Activated T-cell treated with anti-CD3 and anti-CD28 coated beads, Interleukin-2, amount 50 U/mL, for 4 hours (primary cell): ENCODE data around the gene CTLA4. TPM values are rescaled to one million over a fixed set of nuclear protein-coding genes. Genes with fewer than 3 reads are reported as not detected.

Source experiments
- ATAC-seq, 2 donors: fragments of 200-7000 bp; cut with Tn5 transposase; one replicate each; pipeline ENCODE4 v1.10.0; 2021
- DNase-seq: peaks from one replicate; pipeline ENCODE4 v3.0.0-alpha.2; 2020
- H3K27me3 Mint-ChIP-seq: one replicate; pipeline ENCODE4 v1.8.0; 2021; ENCODE audit warnings: low read depth, mixed read lengths
- H3K36me3 Mint-ChIP-seq: one replicate; pipeline ENCODE4 v1.8.0; 2022; ENCODE audit warnings: mixed read lengths; ENCODE audit not compliant: insufficient read depth
- H3K4me1 Mint-ChIP-seq: one replicate; pipeline ENCODE4 v1.8.0; 2021; ENCODE audit warnings: low read depth, mixed read lengths
- H3K4me3 Mint-ChIP-seq: one replicate; pipeline ENCODE4 v1.8.0; 2021; ENCODE audit warnings: mild to moderate bottlenecking, moderate library complexity, mixed read lengths
- H3K9me3 Mint-ChIP-seq: one replicate; pipeline ENCODE4 v1.8.0; 2021; ENCODE audit warnings: mixed read lengths
- total RNA-seq, 3 donors: library from RNA; stranded (reverse); gene quantifications; one replicate each; pipeline ENCODE4 v1.2.1, GENCODE V29; 2021

The CTLA4 gene
- total RNA-seq, 3 donors from 2014 or later: 221 to 307 (median 278) TPM

GRCh38 chr2:203890733-203891132 lies 23.2 kb downstream of the CTLA4 start:
- Mint-ChIP-seq H3K9me3 (no peaks in the 10 kb centered on the region), H3K4me1 (peaks cover 57% of the 10 kb centered on the region), H3K4me3 (no peak overlapping the region), H3K27me3 (no peaks in the 10 kb centered on the region), H3K36me3 (no peaks in the 10 kb centered on the region)
- ATAC-seq: no peak
- no peak for DNase-seq

- H3K4me3 Mint-ChIP-seq: no peak overlapping the region
- H3K4me1 Mint-ChIP-seq: peaks cover 54% of the 10 kb centered on the region
- no peak for DNase-seq
- no peaks in the 10 kb centered on the region for H3K9me3 Mint-ChIP-seq
- H3K36me3 Mint-ChIP-seq: no peaks in the 10 kb centered on the region
- ATAC-seq: peak; percentile 61 to 72
- H3K27me3 Mint-ChIP-seq: no peaks in the 10 kb centered on the region
Measured at GRCh38 chr2:203891474-203891873, 23.9 kb downstream of the CTLA4 start.

GRCh38 chr2:203892207-203892606 lies 24.6 kb downstream of the CTLA4 start:
- Mint-ChIP-seq H3K9me3 (no peaks in the 10 kb centered on the region), H3K27me3 (no peaks in the 10 kb centered on the region), H3K36me3 (no peaks in the 10 kb centered on the region), H3K4me1 (peaks cover 53% of the 10 kb centered on the region), H3K4me3 (no peak overlapping the region)
- ATAC-seq (no peak), DNase-seq (no peak)

- Mint-ChIP-seq H3K4me1 (peaks cover 54% of the 10 kb centered on the region), H3K27me3 (no peaks in the 10 kb centered on the region), H3K36me3 (no peaks in the 10 kb centered on the region), H3K9me3 (no peaks in the 10 kb centered on the region), H3K4me3 (no peak overlapping the region)
- ATAC-seq: no peak
- DNase-seq: no peak
Measured at GRCh38 chr2:203893401-203893800, 25.8 kb downstream of the CTLA4 start.

GRCh38 chr2:203893840-203894239 lies 26.3 kb downstream of the CTLA4 start:
- ATAC-seq (no peak), DNase-seq (no peak)
- H3K27me3 Mint-ChIP-seq: no peaks in the 10 kb centered on the region
- no peaks in the 10 kb centered on the region for H3K36me3 Mint-ChIP-seq
- H3K9me3 Mint-ChIP-seq: no peaks in the 10 kb centered on the region
- peaks cover 54% of the 10 kb centered on the region for H3K4me1 Mint-ChIP-seq
- H3K4me3 Mint-ChIP-seq: no peak overlapping the region

DNA sequence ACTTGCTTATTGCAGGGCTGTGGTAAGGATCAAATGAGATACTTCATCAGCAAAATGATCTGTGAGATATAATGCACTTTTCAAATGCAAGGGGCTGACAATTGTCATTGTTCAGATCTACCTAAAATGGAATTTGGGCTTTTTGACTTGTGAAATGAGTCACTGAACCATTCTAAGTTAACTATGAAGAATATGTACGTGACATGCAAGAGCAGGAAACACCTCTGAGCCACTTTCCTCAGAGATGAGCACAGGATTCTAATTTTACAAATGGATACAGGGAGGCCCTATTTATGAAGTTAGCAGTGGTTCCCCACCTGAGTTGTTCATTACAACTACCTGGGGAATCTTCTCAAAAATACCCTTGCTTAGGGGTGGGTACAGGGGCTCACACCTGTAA lies 26.7 kb downstream of the CTLA4 start:
- no peaks in the 10 kb centered on the region for H3K27me3 Mint-ChIP-seq
- peaks cover 53% of the 10 kb centered on the region for H3K4me1 Mint-ChIP-seq
- H3K36me3 Mint-ChIP-seq: no peaks in the 10 kb centered on the region
- ATAC-seq: peak; percentile 51 to 56
- no peaks in the 10 kb centered on the region for H3K9me3 Mint-ChIP-seq
- DNase-seq: no peak
- H3K4me3 Mint-ChIP-seq: no peak overlapping the region

DNA sequence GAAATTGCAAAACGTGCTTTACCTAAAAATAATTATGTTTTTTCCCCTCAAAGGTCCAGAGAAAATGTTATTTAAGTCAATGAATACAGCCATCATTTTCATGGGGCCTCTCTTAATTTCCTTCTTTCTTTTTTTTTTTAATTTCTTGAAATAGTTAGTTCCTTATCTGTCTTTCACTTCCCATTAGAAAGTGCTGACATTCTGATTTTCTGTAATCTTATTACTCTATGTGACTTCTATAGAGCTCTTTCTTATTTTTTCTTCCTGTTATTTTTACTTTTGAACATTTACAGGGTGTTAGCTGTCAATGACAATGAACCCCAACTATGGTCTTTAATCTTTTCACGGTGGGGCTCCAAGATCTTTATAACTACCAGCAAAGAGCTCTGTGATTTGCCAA lies 30.0 kb downstream of the CTLA4 start:
- peaks cover 3% of the 10 kb centered on the region for H3K36me3 Mint-ChIP-seq
- peaks cover 20% of the 10 kb centered on the region for H3K9me3 Mint-ChIP-seq
- ATAC-seq (no peak), DNase-seq (no peak)
- peaks cover 25% of the 10 kb centered on the region for H3K4me1 Mint-ChIP-seq
- H3K27me3 Mint-ChIP-seq: no peaks in the 10 kb centered on the region
- H3K4me3 Mint-ChIP-seq: no peak overlapping the region

GRCh38 chr2:203898657-203899056 lies 31.1 kb downstream of the CTLA4 start:
- H3K4me3 Mint-ChIP-seq: no peak overlapping the region
- peaks cover 23% of the 10 kb centered on the region for H3K4me1 Mint-ChIP-seq
- H3K36me3 Mint-ChIP-seq: peaks cover 3% of the 10 kb centered on the region
- peaks cover 20% of the 10 kb centered on the region for H3K9me3 Mint-ChIP-seq
- no peaks in the 10 kb centered on the region for H3K27me3 Mint-ChIP-seq
- DNase-seq: no peak
- ATAC-seq: no peak

GRCh38 chr2:203900253-203900652 lies 32.7 kb downstream of the CTLA4 start:
- peaks cover 13% of the 10 kb centered on the region for H3K4me1 Mint-ChIP-seq
- peaks cover 20% of the 10 kb centered on the region for H3K9me3 Mint-ChIP-seq
- DNase-seq (no peak), ATAC-seq (no peak)
- peaks cover 3% of the 10 kb centered on the region for H3K36me3 Mint-ChIP-seq
- no peak overlapping the region for H3K4me3 Mint-ChIP-seq
- H3K27me3 Mint-ChIP-seq: no peaks in the 10 kb centered on the region

DNA sequence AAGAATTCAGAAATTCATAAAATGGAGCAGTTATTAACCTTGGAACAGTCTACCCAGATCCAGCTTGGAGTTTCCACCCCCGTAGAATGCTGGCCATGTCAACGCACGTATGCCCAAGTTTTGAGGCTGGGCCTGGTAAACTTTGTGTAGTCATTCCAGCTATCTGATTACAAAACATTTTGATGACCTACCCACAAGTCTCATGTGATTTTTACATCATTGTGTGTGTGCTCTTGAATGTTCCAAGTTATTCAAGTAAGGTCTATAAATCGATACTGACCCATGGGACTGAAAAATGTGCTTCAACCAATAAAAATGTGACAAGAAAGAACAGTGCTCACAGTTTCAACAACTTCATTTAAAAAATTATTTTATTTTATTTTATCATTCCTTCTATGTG lies 36.5 kb downstream of the CTLA4 start:
- Mint-ChIP-seq H3K27me3 (no peaks in the 10 kb centered on the region), H3K4me3 (no peak overlapping the region), H3K9me3 (peaks cover 20% of the 10 kb centered on the region), H3K4me1 (peaks cover 6% of the 10 kb centered on the region), H3K36me3 (peaks cover 3% of the 10 kb centered on the region)
- ATAC-seq (no peak), DNase-seq (no peak)

DNA sequence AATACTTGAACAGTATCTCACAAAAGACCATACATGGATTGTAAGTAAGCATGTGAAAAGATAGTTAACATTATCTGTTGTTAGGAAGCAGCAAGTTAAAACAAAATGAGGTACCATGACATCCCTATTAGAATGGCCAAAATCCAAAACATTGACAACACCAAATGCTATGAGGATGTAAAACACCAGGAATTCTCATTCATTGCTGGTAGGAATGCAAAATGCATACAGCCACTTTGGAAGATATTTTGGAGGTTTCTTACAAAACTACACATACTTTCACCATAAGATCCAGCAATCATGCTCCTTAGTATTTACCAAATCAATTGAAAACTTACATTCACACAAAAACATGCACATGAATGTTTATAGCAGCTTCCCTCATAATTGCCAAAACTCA lies 38.1 kb downstream of the CTLA4 start:
- ATAC-seq: no peak

GRCh38 chr2:203908066-203908796 lies 40.7 kb downstream of the CTLA4 start:
- no peaks in the 10 kb centered on the region for H3K36me3 Mint-ChIP-seq
- no peak for DNase-seq
- peak in 1 of 2 donors; percentile 19 for ATAC-seq
- H3K27me3 Mint-ChIP-seq: no peaks in the 10 kb centered on the region
- no peaks in the 10 kb centered on the region for H3K9me3 Mint-ChIP-seq
- H3K4me1 Mint-ChIP-seq: peaks cover 18% of the 10 kb centered on the region
- H3K4me3 Mint-ChIP-seq: no peak overlapping the region

More for the DNA sequence above, 38.1 kb downstream of the CTLA4 start:
- no peak for DNase-seq
- Mint-ChIP-seq H3K4me1 (peaks cover 18% of the 10 kb centered on the region), H3K4me3 (no peak overlapping the region), H3K9me3 (peaks cover 19% of the 10 kb centered on the region), H3K36me3 (peaks cover 3% of the 10 kb centered on the region), H3K27me3 (no peaks in the 10 kb centered on the region)

DNA sequence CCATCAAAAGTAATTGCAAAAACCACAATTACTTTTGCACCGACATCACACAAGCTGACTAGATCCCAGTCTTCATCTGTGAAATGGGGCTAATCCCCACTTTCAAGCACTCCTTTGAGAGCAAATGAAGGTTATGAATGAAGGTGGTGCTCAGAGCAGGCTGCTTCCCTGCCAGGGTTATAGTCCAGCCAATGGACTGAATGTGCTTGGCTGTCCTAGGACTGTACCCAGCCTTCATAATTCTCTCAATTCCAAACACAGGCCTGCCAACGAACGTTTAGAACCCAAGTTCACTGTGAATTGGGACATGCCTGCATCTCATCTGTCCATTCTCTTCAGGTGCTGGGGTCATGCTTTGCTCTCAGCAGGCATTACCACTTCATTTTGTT lies 41.2 kb downstream of the CTLA4 start:
- DNase-seq: no peak
- Mint-ChIP-seq H3K4me3 (no peak overlapping the region), H3K27me3 (no peaks in the 10 kb centered on the region), H3K36me3 (no peaks in the 10 kb centered on the region), H3K4me1 (peaks cover 18% of the 10 kb centered on the region), H3K9me3 (no peaks in the 10 kb centered on the region)
- ATAC-seq: no peak

- no peaks in the 10 kb centered on the region for H3K36me3 Mint-ChIP-seq
- H3K27me3 Mint-ChIP-seq: no peaks in the 10 kb centered on the region
- ATAC-seq (peak; percentile 62 to 68), DNase-seq (no peak)
- H3K4me3 Mint-ChIP-seq: peak overlapping the region; percentile 51
- no peaks in the 10 kb centered on the region for H3K9me3 Mint-ChIP-seq
- H3K4me1 Mint-ChIP-seq: peaks cover 25% of the 10 kb centered on the region
Measured at GRCh38 chr2:203909261-203909967, 41.8 kb downstream of the CTLA4 start.

- ATAC-seq (peak in 1 of 2 donors; percentile 39), DNase-seq (no peak)
- H3K36me3 Mint-ChIP-seq: no peaks in the 10 kb centered on the region
- peaks cover 30% of the 10 kb centered on the region for H3K4me1 Mint-ChIP-seq
- H3K27me3 Mint-ChIP-seq: no peaks in the 10 kb centered on the region
- H3K9me3 Mint-ChIP-seq: no peaks in the 10 kb centered on the region
- no peak overlapping the region for H3K4me3 Mint-ChIP-seq
Measured at GRCh38 chr2:203909974-203910373, 42.4 kb downstream of the CTLA4 start.
